ENCODE measurements around the gene CRTC2.

CRTC2 gene

GRCh38 chr1:153967107-153967999, 8.9 kb upstream of the CRTC2 start, which contains the start of gene CREB3L4:
Gene CREB3L4, plus strand, starts transcription at chr1:153967902. Its CDS starts 624 bp downstream, at chr1:153968526.
- peak within 1 kb of the TSS; percentile 56 for H2AFZ ChIP-seq (ENCODE audit: insufficient read depth, low read length, poor library complexity)
- peak within 1 kb of the TSS; percentile 91 for H3K14ac ChIP-seq (ENCODE audit: low read length)
- H2AK5ac ChIP-seq (ENCODE audit: low read length) = peak within 1 kb of the TSS; percentile 67
- H3K27ac ChIP-seq (ENCODE audit: low read depth, low read length) = peak within 1 kb of the TSS; percentile 82
- peak within 1 kb of the TSS; percentile 49 for H2BK120ac ChIP-seq (ENCODE audit: insufficient read depth, low read length, poor library complexity)
- peak within 1 kb of the TSS; percentile 86 for H3K4me2 ChIP-seq (ENCODE audit: low read length)
- H3K9ac ChIP-seq (ENCODE audit: low read length) = peak within 1 kb of the TSS; percentile 85
- H3K27me3 ChIP-seq (ENCODE audit: insufficient read depth, low read length) = no peaks in the 10 kb centered on the region
- peaks cover 26% of the 10 kb centered on the region for H3K79me1 ChIP-seq (ENCODE audit: low read length)
- peak within 1 kb of the TSS; percentile 74 for H3K4me3 ChIP-seq (ENCODE audit: low read depth, low read length)
- peak within 1 kb of the TSS; percentile 82 for H4K12ac ChIP-seq (ENCODE audit: low read depth, low read length)
- peak within 1 kb of the TSS; percentile 97 for H3K18ac ChIP-seq (ENCODE audit: low read length)
- H3K36me3 ChIP-seq (ENCODE audit: control insufficient read depth in 1 of 2, insufficient read depth in 2 of 2, low read length in 2 of 2) = peaks cover 0 to 3% of the 10 kb centered on the region in 2 experiments
- peak within 1 kb of the TSS; percentile 50 for H3K4ac ChIP-seq (ENCODE audit: low read depth, low read length)
- H3K23ac ChIP-seq (ENCODE audit: low read length) = no peak within 1 kb of the TSS
- H2BK5ac ChIP-seq (ENCODE audit: low read depth, low read length, poor library complexity) = peak within 1 kb of the TSS; percentile 65
- H3K9me3 ChIP-seq (ENCODE audit: insufficient read depth, low read depth, low read length) = no peaks in the 10 kb centered on the region
- DNase-seq = peak; percentile 95 to 96
- WGBS (ENCODE audit: extremely low coverage, insufficient coverage, insufficient read length) = no CpG with 5 or more reads among the region's 60 CpGs
- peaks cover 6 to 10% of the 10 kb centered on the region in 2 experiments for H3K4me1 ChIP-seq (ENCODE audit: control insufficient read depth in 1 of 2, insufficient read depth in 2 of 2, low read length in 2 of 2)
- peak within 1 kb of the TSS; percentile 89 for H4K8ac ChIP-seq (ENCODE audit: low read depth, low read length)
- peak within 1 kb of the TSS; percentile 73 for H4K91ac ChIP-seq (ENCODE audit: low read depth, low read length)
- H3K79me2 ChIP-seq (ENCODE audit: control insufficient read depth, insufficient read depth, low read length, poor library complexity) = peaks cover 12% of the 10 kb centered on the region
- no peak within 1 kb of the TSS for H2BK12ac ChIP-seq (ENCODE audit: low read length)

- H3K36me3 ChIP-seq (ENCODE audit: control insufficient read depth in 1 of 2, insufficient read depth in 2 of 2, low read length in 2 of 2) = peaks cover 13 to 22% of the 10 kb centered on the region in 2 experiments
These were observed 5.5 kb upstream of the CRTC2 start for GRCh38 chr1:153963850-153964331.

GRCh38 chr1:153963030-153963849, 4.8 kb upstream of the CRTC2 start, which contains the start of gene SLC39A1:
Gene SLC39A1, minus strand, starts transcription at chr1:153963537. Its CDS starts 822 bp downstream, at chr1:153962715.
- no peak within 1 kb of the TSS for H3K23ac ChIP-seq (ENCODE audit: low read length)
- peak within 1 kb of the TSS; percentile 56 for H2AFZ ChIP-seq (ENCODE audit: insufficient read depth, low read length, poor library complexity)
- no CpG with 5 or more reads among the region's 54 CpGs for WGBS (ENCODE audit: extremely low coverage, insufficient coverage, insufficient read length)
- H3K9me3 ChIP-seq (ENCODE audit: insufficient read depth, low read depth, low read length) = no peaks in the 10 kb centered on the region
- H2BK12ac ChIP-seq (ENCODE audit: low read length) = no peak within 1 kb of the TSS
- peak within 1 kb of the TSS; percentile 97 for H4K91ac ChIP-seq (ENCODE audit: low read depth, low read length)
- peak; percentile 97 to 99 for DNase-seq
- peak within 1 kb of the TSS; percentile 86 for H3K4me2 ChIP-seq (ENCODE audit: low read length)
- H2BK5ac ChIP-seq (ENCODE audit: low read depth, low read length, poor library complexity) = peak within 1 kb of the TSS; percentile 90
- peaks cover 13 to 22% of the 10 kb centered on the region in 2 experiments for H3K36me3 ChIP-seq (ENCODE audit: control insufficient read depth in 1 of 2, insufficient read depth in 2 of 2, low read length in 2 of 2)
- H3K27me3 ChIP-seq (ENCODE audit: insufficient read depth, low read length) = no peaks in the 10 kb centered on the region
- peak within 1 kb of the TSS; percentile 96 for H2BK120ac ChIP-seq (ENCODE audit: insufficient read depth, low read length, poor library complexity)
- H2AK5ac ChIP-seq (ENCODE audit: low read length) = peak within 1 kb of the TSS; percentile 60
- peak within 1 kb of the TSS; percentile 64 for H3K9ac ChIP-seq (ENCODE audit: low read length)
- peak within 1 kb of the TSS; percentile 94 for H3K18ac ChIP-seq (ENCODE audit: low read length)
- H3K4me3 ChIP-seq (ENCODE audit: low read depth, low read length) = peak within 1 kb of the TSS; percentile 76
- peak within 1 kb of the TSS; percentile 49 for H4K12ac ChIP-seq (ENCODE audit: low read depth, low read length)
- peaks cover 18% of the 10 kb centered on the region for H3K79me2 ChIP-seq (ENCODE audit: control insufficient read depth, insufficient read depth, low read length, poor library complexity)
- H3K14ac ChIP-seq (ENCODE audit: low read length) = peak within 1 kb of the TSS; percentile 95
- peaks cover 31% of the 10 kb centered on the region for H3K79me1 ChIP-seq (ENCODE audit: low read length)
- peaks cover 11 to 14% of the 10 kb centered on the region in 2 experiments for H3K4me1 ChIP-seq (ENCODE audit: control insufficient read depth in 1 of 2, insufficient read depth in 2 of 2, low read length in 2 of 2)
- H3K4ac ChIP-seq (ENCODE audit: low read depth, low read length) = peak within 1 kb of the TSS; percentile 97
- H3K27ac ChIP-seq (ENCODE audit: low read depth, low read length) = peak within 1 kb of the TSS; percentile 95
- peak within 1 kb of the TSS; percentile 88 for H4K8ac ChIP-seq (ENCODE audit: low read depth, low read length)

More at GRCh38 chr1:153963850-153964331, 5.5 kb upstream of the CRTC2 start:
- Histone ChIP-seq H4K12ac (ENCODE audit: low read depth, low read length) (peak overlapping the region; percentile 49), H3K18ac (ENCODE audit: low read length) (peak overlapping the region; percentile 31), H3K79me1 (ENCODE audit: low read length) (peaks cover 30% of the 10 kb centered on the region), H3K4me1 (ENCODE audit: control insufficient read depth in 1 of 2, insufficient read depth in 2 of 2, low read length in 2 of 2) (peaks cover 14 to 17% of the 10 kb centered on the region in 2 experiments), H3K27me3 (ENCODE audit: insufficient read depth, low read length) (no peaks in the 10 kb centered on the region), H3K27ac (ENCODE audit: low read depth, low read length) (peak overlapping the region; percentile 95), H3K23ac (ENCODE audit: low read length) (no peak overlapping the region), H2AFZ (ENCODE audit: insufficient read depth, low read length, poor library complexity) (peak overlapping the region; percentile 23), H3K4ac (ENCODE audit: low read depth, low read length) (peak overlapping the region; percentile 77), H3K4me3 (ENCODE audit: low read depth, low read length) (peak overlapping the region; percentile 51), H4K91ac (ENCODE audit: low read depth, low read length) (peak overlapping the region; percentile 97), H2BK120ac (ENCODE audit: insufficient read depth, low read length, poor library complexity) (peak overlapping the region; percentile 96), H3K9me3 (ENCODE audit: insufficient read depth, low read depth, low read length) (no peaks in the 10 kb centered on the region), H2AK5ac (ENCODE audit: low read length) (peak overlapping the region; percentile 31), H3K14ac (ENCODE audit: low read length) (peak overlapping the region; percentile 74), H2BK12ac (ENCODE audit: low read length) (no peak overlapping the region), H3K9ac (ENCODE audit: low read length) (peak overlapping the region; percentile 64), H3K4me2 (ENCODE audit: low read length) (peak overlapping the region; percentile 70), H4K8ac (ENCODE audit: low read depth, low read length) (peak overlapping the region; percentile 88), H3K79me2 (ENCODE audit: control insufficient read depth, insufficient read depth, low read length, poor library complexity) (peaks cover 16% of the 10 kb centered on the region), H2BK5ac (ENCODE audit: low read depth, low read length, poor library complexity) (peak overlapping the region; percentile 90)
- peak; percentile 99 for DNase-seq
- no CpG with 5 or more reads among the region's 22 CpGs for whole genome bisulfite sequencing (ENCODE audit: extremely low coverage, insufficient coverage, insufficient read length)

All from trophoblast cell (in vitro differentiated cells and primary cell).